ENCODE results near the gene ARHGAP26.
A peak's percentile ranks its signal among the peaks of the same experiment; 100 is the strongest.

ARHGAP26 gene

DNA sequence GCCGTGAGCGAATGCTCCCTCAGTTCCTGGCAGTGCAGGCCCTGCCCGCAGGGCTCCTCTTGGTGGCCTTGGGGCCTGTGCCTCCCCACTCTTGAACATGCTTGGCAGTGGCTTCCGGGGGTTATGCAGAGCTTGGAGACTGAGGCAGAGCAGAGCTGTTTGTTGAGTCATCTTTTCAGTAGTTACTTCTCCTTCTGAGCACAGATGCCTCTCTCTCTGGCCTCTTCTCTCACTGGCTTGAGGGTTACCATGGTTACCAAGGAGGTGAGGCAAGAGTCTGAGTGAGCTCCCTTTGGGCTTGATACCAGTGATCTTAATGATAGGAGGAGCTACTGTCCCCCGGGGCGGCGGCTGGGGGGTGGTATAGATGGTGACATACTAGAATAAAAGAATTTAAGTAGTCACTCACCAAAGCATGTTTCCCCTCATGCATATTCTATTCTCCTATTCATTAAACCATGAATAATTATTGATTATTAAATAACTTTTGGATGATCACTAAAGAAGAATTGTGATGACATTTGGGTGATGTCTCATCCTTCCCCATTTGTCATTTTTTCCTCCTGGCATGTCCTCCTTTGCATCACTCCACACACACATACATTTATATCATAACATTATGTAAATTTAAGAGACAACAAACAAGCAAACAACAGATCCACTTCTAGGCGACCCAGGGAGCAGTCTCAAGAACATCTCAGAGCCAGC, 111.1 kb downstream of the ARHGAP26 start:
- peak in 1 of 3 experiments; percentile 8 for DNase-seq

DNA sequence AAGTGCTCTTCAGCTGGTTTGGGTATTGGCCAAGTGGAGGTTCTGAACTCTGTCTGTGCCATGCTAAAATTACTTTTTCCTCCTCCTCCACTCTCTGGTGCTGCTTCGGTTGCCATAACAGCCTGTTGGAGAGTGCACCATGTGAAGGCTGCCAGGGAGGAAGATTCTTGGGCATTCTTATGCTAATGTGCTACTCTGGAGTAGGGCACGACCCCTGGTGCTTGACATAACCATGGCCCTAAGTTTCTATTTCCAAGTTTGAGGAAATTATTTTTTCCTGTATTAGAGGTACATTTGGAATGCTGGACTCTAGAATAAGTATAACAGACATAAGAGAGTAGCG, 111.6 kb downstream of the ARHGAP26 start:
- peak in 1 of 3 experiments; percentile 1 for DNase-seq

GRCh38 chr5:142883025-142883424, 112.8 kb downstream of the ARHGAP26 start:
- no peak for DNase-seq

DNA sequence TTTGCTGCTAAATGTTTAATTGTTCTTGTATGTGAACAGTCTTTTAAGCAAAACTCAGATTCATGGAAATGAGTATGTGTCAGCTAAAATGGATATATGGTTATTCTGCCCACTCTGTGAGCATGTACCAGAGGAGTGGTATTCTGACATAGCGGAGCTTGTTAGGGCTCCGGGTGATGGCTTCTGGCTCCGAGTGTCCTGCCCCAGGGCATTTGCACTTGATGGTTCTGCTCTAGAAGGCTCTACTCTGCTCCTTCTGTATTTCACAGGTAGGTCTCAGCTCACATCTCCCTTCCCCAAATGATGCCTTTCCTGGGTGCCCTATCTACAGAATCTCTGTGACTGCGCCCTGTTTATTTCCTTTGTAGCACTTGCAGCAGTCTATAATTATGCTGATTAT, 113.3 kb downstream of the ARHGAP26 start:
- DNase-seq = peak in 1 of 3 experiments; percentile 1

- DNase-seq = no peak
These were observed 113.9 kb downstream of the ARHGAP26 start for GRCh38 chr5:142884029-142884428.

DNA sequence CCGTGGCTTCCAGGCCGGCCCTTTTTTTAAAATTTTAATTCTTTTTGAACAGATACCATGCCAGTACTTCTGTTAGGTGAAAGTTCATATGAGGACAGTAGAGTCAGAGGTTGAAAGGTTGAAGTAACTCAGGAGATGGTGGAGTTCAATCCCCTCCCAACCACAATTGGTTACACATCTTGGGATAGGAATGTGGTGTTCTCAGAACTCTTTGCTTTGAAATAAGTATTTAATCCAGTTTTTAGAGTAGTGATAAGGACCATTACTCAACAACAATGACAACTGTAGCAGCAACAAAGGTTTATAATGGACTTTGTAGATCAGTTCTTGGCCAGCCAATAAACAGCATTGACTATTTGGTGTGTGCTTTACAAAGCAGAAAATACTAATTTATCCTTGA, 116.0 kb downstream of the ARHGAP26 start:
- DNase-seq = no peak

- DNase-seq = no peak
These were observed 116.8 kb downstream of the ARHGAP26 start for GRCh38 chr5:142886956-142887355.

GRCh38 chr5:142888469-142889085, 118.4 kb downstream of the ARHGAP26 start:
- peak; percentile 1 to 59 (median 27) for DNase-seq

GRCh38 chr5:142892021-142892420, 121.8 kb downstream of the ARHGAP26 start:
- no peak for DNase-seq

DNA sequence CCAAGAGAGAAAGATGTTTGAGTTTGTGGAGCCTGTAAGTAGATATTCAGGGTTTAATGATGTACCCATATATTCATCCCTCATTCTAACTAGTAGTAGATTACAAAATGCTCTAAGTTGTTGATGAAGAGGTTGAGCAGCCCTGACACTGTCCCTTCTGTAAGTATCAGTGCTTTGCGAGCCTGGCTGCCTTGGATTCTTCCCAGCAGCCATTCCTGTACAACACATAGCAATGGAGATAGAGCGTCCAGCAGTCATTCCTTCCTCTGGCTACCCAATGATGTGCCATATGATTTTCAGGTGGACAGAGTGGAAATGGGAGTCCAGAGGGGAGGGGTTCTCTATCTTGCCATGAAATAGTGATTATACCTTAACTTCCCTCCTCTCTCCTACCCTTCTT, 124.1 kb downstream of the ARHGAP26 start:
- no peak for DNase-seq

DNA sequence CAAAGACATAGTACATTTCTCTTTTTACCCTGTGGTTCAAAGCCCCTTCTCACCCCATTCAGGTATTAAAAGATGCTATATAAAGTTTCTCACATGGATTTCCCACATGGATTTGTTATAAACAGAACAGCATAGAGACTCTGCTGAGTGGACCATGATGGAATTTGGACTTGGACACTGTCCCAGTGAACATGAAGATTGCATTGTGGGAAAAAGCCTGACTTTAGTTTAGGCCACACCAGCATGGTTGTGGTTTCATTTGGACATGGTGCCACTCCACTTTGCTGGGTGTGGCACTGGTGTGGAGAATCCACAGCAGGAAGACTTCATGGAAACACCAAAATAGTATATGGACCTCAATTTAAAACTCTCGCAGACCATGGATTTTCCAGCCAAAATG, 124.6 kb downstream of the ARHGAP26 start:
- DNase-seq = no peak

- no peak for DNase-seq
These were observed 126.3 kb downstream of the ARHGAP26 start for GRCh38 chr5:142896325-142897007.

GRCh38 chr5:142897328-142897727, 127.2 kb downstream of the ARHGAP26 start:
- DNase-seq = no peak

DNA sequence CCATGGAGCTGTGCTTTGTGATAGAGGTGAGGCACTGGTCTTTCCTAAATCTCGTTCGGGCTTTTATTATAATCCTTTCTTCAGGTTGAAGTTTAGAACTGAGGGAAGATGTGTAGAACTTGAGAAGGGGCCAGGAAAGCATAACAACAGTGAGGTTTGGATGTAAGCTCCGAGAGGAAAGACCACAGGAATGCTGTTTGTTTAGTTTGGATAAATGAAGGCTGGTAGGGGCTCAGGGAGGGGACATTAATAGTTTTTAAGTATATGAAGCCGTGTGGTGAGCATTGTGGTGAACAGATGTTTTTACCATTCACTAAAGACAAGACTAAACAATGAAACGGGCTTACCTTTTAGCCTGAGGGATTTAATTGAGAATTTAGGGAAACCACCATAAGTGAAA, 130.8 kb downstream of the ARHGAP26 start:
- no peak for DNase-seq

- no peak for DNase-seq
These were observed 131.5 kb downstream of the ARHGAP26 start for GRCh38 chr5:142901476-142902185.

DNA sequence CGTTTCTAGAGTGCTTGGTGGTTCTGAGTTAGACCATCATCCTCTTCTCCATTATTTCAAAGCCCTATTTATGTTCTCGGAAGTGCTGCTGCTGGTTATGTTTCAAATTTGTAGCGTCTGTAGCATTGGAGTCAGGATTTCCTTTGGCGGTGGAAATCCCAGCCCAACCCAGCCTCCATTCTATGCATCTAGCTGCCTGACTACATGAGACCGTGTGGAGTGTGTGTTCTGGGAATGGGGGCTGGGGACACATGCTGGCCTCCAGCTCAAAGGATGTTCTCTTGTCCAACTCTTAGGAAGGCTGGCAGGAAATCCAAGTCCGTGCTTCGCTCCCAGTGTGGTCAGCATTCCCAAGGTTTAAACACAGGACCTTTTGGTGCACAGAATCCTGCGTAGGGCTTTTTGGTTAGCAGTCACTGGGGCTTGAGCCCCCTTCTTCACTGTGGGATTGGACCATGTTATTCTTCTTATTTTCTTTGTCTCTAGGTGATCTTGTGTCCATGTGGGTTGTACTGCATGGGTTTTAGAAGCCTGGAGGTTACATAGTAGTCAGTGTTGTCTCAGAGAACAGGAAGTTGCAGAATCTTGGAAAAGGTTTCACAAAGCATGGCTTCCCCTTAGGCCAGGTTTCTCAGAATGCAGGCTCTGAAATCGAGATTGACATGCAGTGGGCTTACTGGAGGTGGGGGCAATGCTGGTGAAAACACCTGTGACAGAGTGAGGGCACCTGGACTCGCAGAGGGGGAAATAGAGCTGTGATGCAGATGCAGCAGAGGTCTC, 132.2 kb downstream of the ARHGAP26 start:
- DNase-seq = no peak

GRCh38 chr5:142904416-142904815, 134.2 kb downstream of the ARHGAP26 start:
- DNase-seq = no peak

- no peak for DNase-seq
These were observed 135.2 kb downstream of the ARHGAP26 start for GRCh38 chr5:142905348-142905747.

GRCh38 chr5:142906863-142907671, 136.9 kb downstream of the ARHGAP26 start:
- DNase-seq = no peak

DNA sequence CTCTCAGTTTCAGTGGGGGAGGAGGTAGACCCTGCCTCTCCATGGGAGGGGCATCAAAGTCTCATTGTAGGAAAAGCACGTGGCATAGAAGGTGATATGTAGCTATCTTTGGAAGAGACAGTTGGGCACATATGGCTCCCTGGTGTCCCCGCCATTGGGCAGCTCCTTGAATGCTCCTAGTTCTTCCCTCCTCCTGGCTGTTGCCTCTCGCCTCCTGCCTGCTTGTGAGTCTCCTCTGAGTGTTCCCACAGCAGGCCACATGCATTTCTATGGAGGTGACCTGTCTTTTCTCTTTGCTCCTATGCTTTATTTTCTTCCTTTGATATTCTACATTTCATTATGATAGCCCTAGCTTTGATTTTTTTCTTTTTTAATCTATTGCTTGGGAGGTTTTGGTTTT, 138.5 kb downstream of the ARHGAP26 start:
- no peak for DNase-seq

GRCh38 chr5:142910128-142910527, 140.0 kb downstream of the ARHGAP26 start:
- no peak for DNase-seq

- DNase-seq = no peak
These were observed 141.0 kb downstream of the ARHGAP26 start for GRCh38 chr5:142911170-142911569.

Data from NCI-H1417 (cell line).